Activated naive CD8-positive, alpha-beta T cell treated with anti-CD3 and anti-CD28 coated beads for 36 hours (primary cell): ENCODE results near the gene CHAF1A. TPM values are rescaled to one million over a fixed set of nuclear protein-coding genes. Genes with fewer than 3 reads are reported as not detected.

ENCODE experiments used
- DNase-seq: peaks from one replicate; pipeline ENCODE4 v3.0.0; 2021
- H3K27ac Mint-ChIP-seq: one replicate; pipeline ENCODE4 v1.8.0; 2022; ENCODE audit warnings: mild to moderate bottlenecking, moderate library complexity, mixed read lengths
- H3K27me3 Mint-ChIP-seq: one replicate; pipeline ENCODE4 v1.8.0; 2022; ENCODE audit warnings: mild to moderate bottlenecking, mixed read lengths
- H3K36me3 Mint-ChIP-seq: one replicate; pipeline ENCODE4 v1.8.0; 2021; ENCODE audit warnings: mild to moderate bottlenecking, mixed read lengths
- H3K4me1 Mint-ChIP-seq: one replicate; pipeline ENCODE4 v1.8.0; 2021; ENCODE audit warnings: mixed read lengths
- H3K4me3 Mint-ChIP-seq: one replicate; pipeline ENCODE4 v1.8.0; 2022; ENCODE audit warnings: mild to moderate bottlenecking, moderate library complexity, mixed read lengths
- H3K9me3 Mint-ChIP-seq: one replicate; pipeline ENCODE4 v1.8.0; 2022; ENCODE audit warnings: mixed read lengths
- total RNA-seq, 2 experiments: library from RNA; stranded (reverse); gene quantifications; one replicate each; pipeline ENCODE4 v1.2.3, GENCODE V29; 2021

The CHAF1A gene
- total RNA-seq, 2 experiments from 2014 or later = 76.8 to 77.6 TPM

GRCh38 chr19:4464815-4465581, 62.6 kb downstream of the CHAF1A start:
- no peaks in the 10 kb centered on the region for H3K27me3 Mint-ChIP-seq
- H3K4me1 Mint-ChIP-seq = no peaks in the 10 kb centered on the region
- no peaks in the 10 kb centered on the region for H3K36me3 Mint-ChIP-seq
- H3K27ac Mint-ChIP-seq = peak overlapping the region; percentile 38
- no peak overlapping the region for H3K4me3 Mint-ChIP-seq
- no peak for DNase-seq
- no peaks in the 10 kb centered on the region for H3K9me3 Mint-ChIP-seq

GRCh38 chr19:4467835-4468234, 65.4 kb downstream of the CHAF1A start:
- Mint-ChIP-seq H3K36me3 (no peaks in the 10 kb centered on the region), H3K27me3 (no peaks in the 10 kb centered on the region), H3K4me1 (peaks cover 4% of the 10 kb centered on the region), H3K27ac (no peak overlapping the region), H3K9me3 (no peaks in the 10 kb centered on the region), H3K4me3 (no peak overlapping the region)
- DNase-seq = no peak

GRCh38 chr19:4471403-4472173, 69.1 kb downstream of the CHAF1A start:
- DNase-seq = peak; percentile 98
- Mint-ChIP-seq H3K4me1 (peaks cover 21% of the 10 kb centered on the region), H3K27me3 (no peaks in the 10 kb centered on the region), H3K9me3 (no peaks in the 10 kb centered on the region), H3K4me3 (no peak overlapping the region), H3K36me3 (peaks cover 3% of the 10 kb centered on the region), H3K27ac (no peak overlapping the region)

- no peaks in the 10 kb centered on the region for H3K9me3 Mint-ChIP-seq
- DNase-seq = no peak
- H3K27ac Mint-ChIP-seq = peak within 1 kb of the TSS; percentile 63
- H3K4me1 Mint-ChIP-seq = peaks cover 21% of the 10 kb centered on the region
- H3K4me3 Mint-ChIP-seq = peak within 1 kb of the TSS; percentile 85
- H3K27me3 Mint-ChIP-seq = no peaks in the 10 kb centered on the region
- H3K36me3 Mint-ChIP-seq = peaks cover 3% of the 10 kb centered on the region
Observed at GRCh38 chr19:4472174-4472974, 69.9 kb downstream of the CHAF1A start, which contains the start of gene HDGFL2. Gene HDGFL2, plus strand, starts transcription at chr19:4472297. Its CDS starts 54 bp downstream, at chr19:4472351.

GRCh38 chr19:4473011-4473762, 70.7 kb downstream of the CHAF1A start:
- H3K4me1 Mint-ChIP-seq = peaks cover 21% of the 10 kb centered on the region
- H3K4me3 Mint-ChIP-seq = peak overlapping the region; percentile 85
- no peak for DNase-seq
- H3K27ac Mint-ChIP-seq = peak overlapping the region; percentile 63
- H3K9me3 Mint-ChIP-seq = no peaks in the 10 kb centered on the region
- H3K36me3 Mint-ChIP-seq = peaks cover 3% of the 10 kb centered on the region
- H3K27me3 Mint-ChIP-seq = no peaks in the 10 kb centered on the region

GRCh38 chr19:4473763-4474513, 71.5 kb downstream of the CHAF1A start:
- Mint-ChIP-seq H3K4me1 (peaks cover 21% of the 10 kb centered on the region), H3K27ac (no peak overlapping the region), H3K4me3 (peak overlapping the region; percentile 85), H3K36me3 (peaks cover 3% of the 10 kb centered on the region), H3K27me3 (no peaks in the 10 kb centered on the region), H3K9me3 (no peaks in the 10 kb centered on the region)
- DNase-seq = no peak

GRCh38 chr19:4474514-4475022, 72.1 kb downstream of the CHAF1A start:
- peaks cover 3% of the 10 kb centered on the region for H3K36me3 Mint-ChIP-seq
- no peaks in the 10 kb centered on the region for H3K9me3 Mint-ChIP-seq
- peak overlapping the region; percentile 85 for H3K4me3 Mint-ChIP-seq
- H3K27me3 Mint-ChIP-seq = no peaks in the 10 kb centered on the region
- peak; percentile 45 for DNase-seq
- peaks cover 21% of the 10 kb centered on the region for H3K4me1 Mint-ChIP-seq
- H3K27ac Mint-ChIP-seq = no peak overlapping the region

- H3K27ac Mint-ChIP-seq = no peak overlapping the region
- no peaks in the 10 kb centered on the region for H3K27me3 Mint-ChIP-seq
- peaks cover 3% of the 10 kb centered on the region for H3K36me3 Mint-ChIP-seq
- H3K4me3 Mint-ChIP-seq = no peak overlapping the region
- DNase-seq = no peak
- H3K4me1 Mint-ChIP-seq = peaks cover 16% of the 10 kb centered on the region
- H3K9me3 Mint-ChIP-seq = no peaks in the 10 kb centered on the region
Observed at GRCh38 chr19:4477034-4477801, 74.8 kb downstream of the CHAF1A start.

GRCh38 chr19:4482721-4483364, 80.4 kb downstream of the CHAF1A start:
- peaks cover 4% of the 10 kb centered on the region for H3K36me3 Mint-ChIP-seq
- H3K9me3 Mint-ChIP-seq = no peaks in the 10 kb centered on the region
- no peak overlapping the region for H3K27ac Mint-ChIP-seq
- no peak overlapping the region for H3K4me3 Mint-ChIP-seq
- no peaks in the 10 kb centered on the region for H3K4me1 Mint-ChIP-seq
- no peak for DNase-seq
- no peaks in the 10 kb centered on the region for H3K27me3 Mint-ChIP-seq

GRCh38 chr19:4483385-4483784, 80.9 kb downstream of the CHAF1A start:
- Mint-ChIP-seq H3K9me3 (no peaks in the 10 kb centered on the region), H3K27me3 (no peaks in the 10 kb centered on the region), H3K36me3 (peaks cover 4% of the 10 kb centered on the region), H3K4me3 (no peak overlapping the region), H3K27ac (no peak overlapping the region), H3K4me1 (no peaks in the 10 kb centered on the region)
- no peak for DNase-seq

- Mint-ChIP-seq H3K9me3 (no peaks in the 10 kb centered on the region), H3K4me1 (no peaks in the 10 kb centered on the region), H3K27me3 (no peaks in the 10 kb centered on the region), H3K4me3 (no peak overlapping the region), H3K27ac (no peak overlapping the region), H3K36me3 (peaks cover 10% of the 10 kb centered on the region)
- DNase-seq = no peak
Observed at GRCh38 chr19:4487572-4487971, 85.1 kb downstream of the CHAF1A start.

GRCh38 chr19:4488496-4488895, 86.1 kb downstream of the CHAF1A start:
- peaks cover 8% of the 10 kb centered on the region for H3K36me3 Mint-ChIP-seq
- no peak overlapping the region for H3K27ac Mint-ChIP-seq
- no peaks in the 10 kb centered on the region for H3K27me3 Mint-ChIP-seq
- H3K4me1 Mint-ChIP-seq = no peaks in the 10 kb centered on the region
- H3K9me3 Mint-ChIP-seq = no peaks in the 10 kb centered on the region
- no peak for DNase-seq
- no peak overlapping the region for H3K4me3 Mint-ChIP-seq

- no peaks in the 10 kb centered on the region for H3K4me1 Mint-ChIP-seq
- peaks cover 9% of the 10 kb centered on the region for H3K36me3 Mint-ChIP-seq
- H3K27ac Mint-ChIP-seq = no peak overlapping the region
- H3K27me3 Mint-ChIP-seq = no peaks in the 10 kb centered on the region
- DNase-seq = no peak
- H3K9me3 Mint-ChIP-seq = no peaks in the 10 kb centered on the region
- H3K4me3 Mint-ChIP-seq = no peak overlapping the region
Observed at GRCh38 chr19:4491446-4491845, 89.0 kb downstream of the CHAF1A start.
